Erythroblast (primary cell): Measurements from ENCODE around the gene DAB2IP.

Source experiments
- GATA1 ChIP-seq: IDR thresholded peaks from 2 replicates; pipeline ENCODE4 v1.6.1; 2011; ENCODE audit warnings: low read depth, mild to moderate bottlenecking, control low read depth, low read length, moderate library complexity
- POLR2A ChIP-seq: IDR thresholded peaks from 2 replicates; pipeline ENCODE4 v1.6.1; 2011; ENCODE audit warnings: mild to moderate bottlenecking, low read length

GRCh38 chr9:121636341-121636865 lies 15.0 kb upstream of the DAB2IP start:
- TF ChIP-seq POLR2A: no peak
- TF ChIP-seq GATA1: no peak
